GM19452 (cell line): ENCODE results near the gene TUBA3E.
"Not testable (repeated sequence)": the region's sequence is repeated elsewhere in the genome, so short reads cannot be mapped to it uniquely, and the experiment has no call there.

Experiments
- ATAC-seq: cut with Tn5 transposase; IDR thresholded peaks from one replicate; pipeline ENCODE4 v1.9.1; 2021; ENCODE audit not compliant: unreplicated experiment

TUBA3E gene

DNA sequence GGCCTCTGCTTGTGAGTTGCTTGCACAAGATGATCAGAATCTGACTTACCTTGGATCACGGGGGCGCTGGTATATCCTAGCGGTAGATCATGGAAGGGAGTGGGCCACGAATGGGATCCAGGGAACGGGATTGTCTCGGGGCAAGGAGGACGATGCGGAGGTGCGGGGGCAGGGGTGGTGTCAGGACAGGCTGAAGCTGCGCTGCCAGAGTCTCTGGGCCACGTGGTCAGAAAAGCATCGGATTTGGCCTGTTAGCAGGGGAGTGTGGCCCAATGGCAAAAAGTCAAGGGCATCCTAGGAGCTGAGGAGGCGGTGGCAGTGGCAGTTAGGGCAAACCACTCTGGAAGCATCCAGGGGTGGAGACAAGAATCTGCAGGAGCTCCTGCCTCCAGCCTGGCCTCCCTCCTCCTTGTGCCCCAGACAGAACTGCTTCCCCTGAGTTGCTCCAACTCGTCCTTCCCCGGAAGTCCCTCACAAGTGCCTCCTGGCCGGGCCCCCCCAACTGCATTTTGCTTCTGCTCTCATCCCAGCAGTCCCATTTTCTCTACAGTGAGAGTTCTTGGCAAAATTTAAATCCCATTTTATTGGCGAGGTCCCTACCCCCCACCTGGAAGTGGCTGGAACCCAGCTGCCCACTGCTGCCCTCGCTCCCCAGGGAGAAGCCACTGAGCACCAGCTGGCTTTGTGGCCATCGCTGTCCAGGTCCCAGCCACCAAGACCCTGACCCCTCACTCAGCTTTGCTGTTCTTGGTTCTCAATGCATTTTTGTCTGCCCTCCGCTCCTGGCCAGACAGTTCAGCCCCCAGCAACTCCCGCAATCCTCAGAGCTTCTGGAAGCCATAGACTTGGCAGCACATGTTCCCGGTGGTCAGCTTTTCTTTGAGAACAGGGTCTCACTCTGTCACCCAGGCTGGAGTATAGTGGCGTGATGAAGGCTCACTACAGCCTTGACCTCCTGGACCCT is 47.8 kb downstream of the TUBA3E start:
- ATAC-seq: no peak

DNA sequence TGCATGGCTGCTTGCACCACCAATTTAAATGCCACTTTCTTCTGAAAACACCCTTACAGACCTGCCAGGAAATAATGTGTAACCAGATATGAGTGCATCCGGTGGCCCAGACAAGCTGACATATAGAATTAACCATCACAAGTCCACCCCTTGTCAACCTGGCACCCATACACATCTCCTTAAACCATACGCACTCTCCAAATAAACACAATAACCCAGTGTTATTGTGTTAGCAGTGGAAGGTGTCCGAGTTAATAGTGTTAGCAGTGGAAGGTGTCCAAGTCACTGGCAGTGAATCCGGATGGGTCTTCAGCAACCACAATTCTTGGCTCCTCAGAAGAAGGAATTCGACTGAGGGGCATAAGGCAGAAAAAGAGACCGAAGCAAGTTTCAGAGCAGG is 49.7 kb downstream of the TUBA3E start:
- ATAC-seq: not testable (repeated sequence)

DNA sequence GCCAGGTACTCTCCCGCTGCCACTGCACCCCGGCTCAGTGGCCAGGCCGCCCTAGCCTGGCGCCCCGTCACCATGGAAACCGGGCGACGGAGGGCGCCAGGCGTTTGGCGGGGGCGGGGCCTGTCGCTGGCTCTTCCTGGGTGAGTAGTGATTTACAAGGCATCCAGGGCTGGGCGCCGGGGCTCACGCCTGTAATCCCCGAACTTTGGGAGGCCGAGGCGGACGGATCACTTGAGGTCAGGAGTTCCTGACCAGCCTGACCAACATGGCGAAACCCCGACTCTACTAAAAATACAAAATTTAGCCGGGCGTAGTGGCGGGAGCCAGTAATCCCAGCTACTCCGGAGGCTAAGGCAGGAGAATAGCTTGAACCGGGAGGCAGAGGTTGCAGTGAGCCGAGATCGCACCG is 53.2 kb downstream of the TUBA3E start, which contains the start of gene CCDC74B:
CCDC74B (minus strand) TSS at position 107 of the 409 bp plus-strand sequence. CDS start 116 bp downstream, outside the sequence.
- ATAC-seq: peak; percentile 93

DNA sequence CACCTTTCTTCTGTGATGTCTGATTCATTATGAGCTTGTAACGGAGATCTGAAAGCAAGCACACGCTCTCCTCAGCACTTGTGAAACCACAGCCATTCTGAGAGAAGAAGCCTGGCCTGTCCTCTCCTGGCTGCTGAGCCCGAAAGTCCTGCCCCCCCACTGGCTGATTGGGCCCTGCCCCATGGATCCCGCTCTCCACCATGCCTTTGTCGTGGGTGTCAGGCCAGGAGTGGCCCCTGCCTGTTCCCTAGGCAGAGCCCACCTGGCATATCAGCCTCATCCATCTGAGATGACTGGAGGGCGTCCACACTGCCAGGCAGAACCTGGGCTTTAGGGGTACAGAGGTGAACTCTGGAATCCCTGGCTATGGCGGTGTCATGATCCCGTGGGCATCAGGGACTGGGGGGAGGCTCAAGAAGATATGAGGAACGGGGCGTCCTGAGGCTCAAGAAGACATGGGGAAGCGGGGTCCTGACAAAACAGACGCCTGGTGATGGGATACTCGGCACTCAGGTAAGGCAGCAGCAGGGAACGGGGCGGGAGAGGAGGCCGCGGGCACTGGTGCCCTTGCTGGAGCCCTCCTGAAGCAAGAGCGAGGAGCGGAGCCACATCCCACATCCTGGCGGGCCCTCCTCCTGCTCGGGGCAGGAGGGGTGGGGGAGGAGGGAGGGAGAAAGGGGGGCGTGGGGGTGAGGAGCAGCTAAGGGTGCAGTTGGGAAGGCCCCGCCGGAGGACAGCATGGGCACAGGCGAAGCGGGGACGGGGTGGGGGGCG is 54.8 kb downstream of the TUBA3E start:
- ATAC-seq: not testable (repeated sequence)

DNA sequence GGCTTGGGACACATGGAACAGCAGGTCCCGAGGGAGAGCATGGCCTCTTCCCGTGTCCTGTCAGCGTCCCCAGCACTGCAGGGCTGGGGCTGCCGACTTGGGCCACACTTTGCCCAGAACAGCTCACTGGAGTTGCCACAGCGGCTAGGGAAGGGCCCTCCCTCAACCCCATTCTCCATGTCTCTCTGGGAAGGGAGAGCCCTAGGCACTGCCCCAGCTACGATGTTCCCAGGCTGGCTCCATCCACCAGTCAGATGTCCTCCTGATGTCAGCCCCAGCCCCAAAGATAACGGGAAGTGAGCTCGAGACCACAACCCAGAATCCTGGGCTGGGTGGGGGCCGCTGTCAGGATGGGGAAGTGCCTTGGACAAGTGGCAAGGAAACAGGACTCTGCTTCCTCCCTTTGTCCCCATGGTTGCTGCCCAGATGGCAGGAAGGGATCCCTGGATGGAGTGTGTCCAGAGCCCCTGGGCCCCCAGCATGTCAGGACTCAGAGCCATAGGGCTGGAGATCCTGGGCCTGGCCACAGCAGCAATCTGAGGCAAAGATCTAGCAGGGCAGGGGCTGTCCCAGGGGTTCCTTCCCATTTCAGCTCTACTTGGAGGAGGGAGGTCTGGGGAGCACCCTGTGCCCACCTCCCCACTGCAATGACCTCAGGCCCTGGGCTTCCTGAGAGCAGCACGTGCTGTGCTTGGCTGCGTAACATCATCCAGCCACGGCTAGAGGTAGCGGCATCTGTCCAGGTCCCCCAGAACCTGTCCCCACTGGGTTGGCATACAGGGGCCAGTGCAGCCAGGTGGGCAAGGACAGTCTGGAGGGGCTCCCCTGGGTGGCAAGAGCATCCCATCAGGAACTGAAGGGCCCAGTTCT is 55.6 kb downstream of the TUBA3E start:
- ATAC-seq: not testable (repeated sequence)
